Hepatocyte (in vitro differentiated cells): ENCODE data around the gene PIK3AP1. TPM values are rescaled to one million over a fixed set of nuclear protein-coding genes. Genes with fewer than 3 reads are reported as not detected.
"Not testable (repeated sequence)": the region's sequence is repeated elsewhere in the genome, so short reads cannot be mapped to it uniquely, and the experiment has no call there.

Experiments
- DNase-seq: peaks from one replicate; pipeline ENCODE4 v3.0.0-alpha.2; 2016; ENCODE audit warnings: low spot score
- H2AFZ ChIP-seq: fragments of 200-600 bp; sonication (generic); 2 replicates; pipeline ENCODE4 v1.6.0; 2016; ENCODE audit warnings: antibody characterized with exemption, mild to moderate bottlenecking
- H3K27ac ChIP-seq: fragments of 200-600 bp; sonication (generic); 2 replicates; pipeline ENCODE4 v1.5.1; 2016; ENCODE audit warnings: mild to moderate bottlenecking
- H3K27me3 ChIP-seq: fragments of 200-600 bp; sonication (generic); 2 replicates; pipeline ENCODE4 v1.6.1; 2016
- H3K36me3 ChIP-seq: fragments of 200-600 bp; sonication (generic); replicated peaks from 2 replicates; pipeline ENCODE4 v1.5.1; 2016; ENCODE audit warnings: low read depth; ENCODE audit not compliant: insufficient read depth
- H3K4me1 ChIP-seq: fragments of 200-600 bp; sonication (generic); 2 replicates; pipeline ENCODE4 v1.5.1; 2016; ENCODE audit warnings: mild to moderate bottlenecking, moderate library complexity; ENCODE audit not compliant: insufficient read depth
- H3K4me2 ChIP-seq: fragments of 200-600 bp; sonication (generic); 2 replicates; pipeline ENCODE4 v1.6.0; 2016
- H3K4me3 ChIP-seq: fragments of 200-600 bp; sonication (generic); 2 replicates; pipeline ENCODE4 v1.5.1; 2016; ENCODE audit warnings: mild to moderate bottlenecking
- H3K79me2 ChIP-seq: fragments of 200-600 bp; sonication (generic); 2 replicates; pipeline ENCODE4 v1.6.0; 2017; ENCODE audit warnings: mild to moderate bottlenecking
- H3K9me2 ChIP-seq: fragments of 200-600 bp; sonication (generic); replicated peaks from 2 replicates; pipeline ENCODE4 v1.6.0; 2017; ENCODE audit warnings: mild to moderate bottlenecking; ENCODE audit not compliant: insufficient read depth
- H3K9me3 ChIP-seq: fragments of 200-600 bp; sonication (generic); 2 replicates; pipeline ENCODE4 v1.5.1; 2016; ENCODE audit warnings: low read depth, mild to moderate bottlenecking
- H4K20me1 ChIP-seq: fragments of 200-600 bp; sonication (generic); 2 replicates; pipeline ENCODE4 v1.6.0; 2016; ENCODE audit warnings: mild to moderate bottlenecking; ENCODE audit not compliant: insufficient read depth, poor library complexity, severe bottlenecking
- CTCF ChIP-seq: fragments of 200-600 bp; sonication (generic); IDR thresholded peaks from 2 replicates; pipeline ENCODE4 v1.5.1; 2016; ENCODE audit warnings: antibody characterized with exemption, mild to moderate bottlenecking; ENCODE audit not compliant: poor library complexity
- EZH2 ChIP-seq: fragments of 200-600 bp; sonication (generic); IDR thresholded peaks from 2 replicates; pipeline ENCODE4 v1.6.1; 2016; ENCODE audit warnings: antibody characterized with exemption, mild to moderate bottlenecking, borderline replicate concordance
- EZH2phosphoT487 ChIP-seq: fragments of 200-600 bp; sonication (generic); IDR thresholded peaks from one replicate; pipeline ENCODE4 v1.6.1; 2018; ENCODE audit warnings: antibody characterized with exemption, mild to moderate bottlenecking, low read depth, moderate library complexity; ENCODE audit not compliant: unreplicated experiment, severe bottlenecking
- WGBS: methylation state at CpG from one replicate; pipeline ENCODE4 v1.1.6; 2016; ENCODE audit warnings: low lambda C conversion rate; ENCODE audit errors: missing lambda C conversion rate; 5-methylcytosine and 5-hydroxymethylcytosine counted together
- polyA plus RNA-seq: library from polyadenylated mRNA; unstranded; fragments of >200 nt; fragmentation: Nextera tagmentation; extraction: Ambion mirVana; gene quantifications from 2 replicates; pipeline ENCODE4 v1.2.1, GENCODE V29; 2016
- total RNA-seq: library from RNA; depleted of rRNA; stranded (reverse); fragments of >200 nt; gene quantifications from 2 replicates; pipeline ENCODE4 v1.2.3, GENCODE V29; 2014

Gene PIK3AP1
- total and polyA plus RNA-seq, 2 experiments from 2014 or later = 2.5 to 8.4 TPM

GRCh38 chr10:96743988-96744585 lies 23.8 kb upstream of the PIK3AP1 start:
- no peaks in the 10 kb centered on the region for H3K27me3 ChIP-seq
- no peaks in the 10 kb centered on the region for H3K9me2 ChIP-seq
- no peaks in the 10 kb centered on the region for H3K4me1 ChIP-seq
- no peak overlapping the region for H3K4me3 ChIP-seq
- no peak overlapping the region for H2AFZ ChIP-seq
- WGBS = 73% methylated on average over 7 of the region's 7 CpGs
- TF ChIP-seq CTCF = peak; percentile 50
- TF ChIP-seq EZH2phosphoT487 = no peak
- H3K4me2 ChIP-seq = no peak overlapping the region
- H3K9me3 ChIP-seq = no peaks in the 10 kb centered on the region
- no peaks in the 10 kb centered on the region for H3K79me2 ChIP-seq
- H4K20me1 ChIP-seq = no peaks in the 10 kb centered on the region
- no peaks in the 10 kb centered on the region for H3K36me3 ChIP-seq
- no peak overlapping the region for H3K27ac ChIP-seq
- peak; percentile 31 for DNase-seq

GRCh38 chr10:96741557-96741956 lies 21.2 kb upstream of the PIK3AP1 start:
- H3K9me2 ChIP-seq, H3K4me1 ChIP-seq, H3K4me2 ChIP-seq, H3K9me3 ChIP-seq, H3K27me3 ChIP-seq, H3K4me3 ChIP-seq, H3K27ac ChIP-seq, H3K36me3 ChIP-seq, H2AFZ ChIP-seq, H4K20me1 ChIP-seq, H3K79me2 ChIP-seq, DNase-seq: not testable (repeated sequence)
- 94% methylated on average over 6 of the region's 6 CpGs for WGBS

- Histone ChIP-seq H3K9me3 (no peaks in the 10 kb centered on the region), H3K9me2 (no peaks in the 10 kb centered on the region), H3K36me3 (no peaks in the 10 kb centered on the region), H3K27ac (no peak overlapping the region), H3K79me2 (no peaks in the 10 kb centered on the region), H4K20me1 (no peaks in the 10 kb centered on the region), H3K27me3 (no peaks in the 10 kb centered on the region), H3K4me1 (no peaks in the 10 kb centered on the region), H3K4me3 (no peak overlapping the region), H3K4me2 (no peak overlapping the region), H2AFZ (no peak overlapping the region)
- no peak for TF ChIP-seq EZH2
- no peak for TF ChIP-seq EZH2phosphoT487
- no peak for TF ChIP-seq CTCF
- WGBS = 79% methylated on average over 9 of the region's 9 CpGs
- DNase-seq = no peak
These were observed 20.4 kb upstream of the PIK3AP1 start for GRCh38 chr10:96740579-96741281.

GRCh38 chr10:96740141-96740540 lies 19.8 kb upstream of the PIK3AP1 start:
- Histone ChIP-seq H3K4me1 (no peaks in the 10 kb centered on the region), H3K79me2 (no peaks in the 10 kb centered on the region), H3K27me3 (no peaks in the 10 kb centered on the region), H3K27ac (no peak overlapping the region), H4K20me1 (no peaks in the 10 kb centered on the region), H2AFZ (no peak overlapping the region), H3K4me2 (no peak overlapping the region), H3K9me3 (no peaks in the 10 kb centered on the region), H3K9me2 (no peaks in the 10 kb centered on the region), H3K4me3 (no peak overlapping the region), H3K36me3 (no peaks in the 10 kb centered on the region)
- TF ChIP-seq EZH2 = no peak
- no peak for TF ChIP-seq EZH2phosphoT487
- TF ChIP-seq CTCF = no peak
- DNase-seq = no peak
- WGBS = 95% methylated on average over 7 of the region's 7 CpGs

- not testable (repeated sequence) for H3K4me3 ChIP-seq, H3K4me2 ChIP-seq, H3K9me3 ChIP-seq, H4K20me1 ChIP-seq, H3K36me3 ChIP-seq, H3K27ac ChIP-seq, H3K27me3 ChIP-seq, H3K4me1 ChIP-seq, DNase-seq, H3K9me2 ChIP-seq, H3K79me2 ChIP-seq, H2AFZ ChIP-seq
- 96% methylated on average over 1 of the region's 1 CpG for WGBS
These were observed 17.1 kb upstream of the PIK3AP1 start for GRCh38 chr10:96737307-96737902.
